Peyer's patch (tissue), 4 donors: ENCODE measurements around the gene C2orf68. TPM values are rescaled to one million over a fixed set of nuclear protein-coding genes. Genes with fewer than 3 reads are reported as not detected.
"Not testable (repeated sequence)": the region's sequence is repeated elsewhere in the genome, so short reads cannot be mapped to it uniquely, and the experiment has no call there.

Experiments
- DNase-seq, 3 donors: peaks; one replicate each; pipeline ENCODE4 v3.0.0-alpha.2; 2017 to 2019
- H3K27ac ChIP-seq, 4 donors: fragments of 200-600 bp; sonication (generic); one replicate each; pipeline ENCODE4 v1.5.1; 2016 to 2019
- H3K27me3 ChIP-seq, 2 donors: fragments of 200-600 bp; sonication (generic); one replicate each; pipeline ENCODE4 v1.5.1; 2019
- H3K36me3 ChIP-seq, 3 donors: fragments of 200-600 bp; sonication (generic); one replicate each; pipeline ENCODE4 v1.5.1; 2016 to 2019
- H3K4me1 ChIP-seq, 4 donors: fragments of 200-600 bp; sonication (generic); one replicate each; pipeline ENCODE4 v1.5.1; 2016 to 2019
- H3K4me3 ChIP-seq, 4 donors: fragments of 200-600 bp; sonication (generic); 1 replicate in 3 of 4; 2 replicates in 1 of 4; pipeline ENCODE4 v1.5.1; 2016 to 2019; ENCODE audit warnings: mild to moderate bottlenecking in 1 of 4
- H3K9me3 ChIP-seq, 4 donors: fragments of 200-600 bp; sonication (generic); one replicate each; pipeline ENCODE4 v1.5.1; 2016 to 2019; ENCODE audit warnings: mild to moderate bottlenecking in 1 of 4
- CTCF ChIP-seq, 6 experiments: fragments of 450-650 bp in 4 of 6; fragments of 200-600 bp in 2 of 6; sonication (generic) in 1 of 6; IDR thresholded peaks; one replicate each; pipeline ENCODE4 v1.5.1; 2017 to 2019; ENCODE audit warnings: antibody characterized with exemption in 6 of 6, mild to moderate bottlenecking in 3 of 6, moderate library complexity in 1 of 6
- POLR2A ChIP-seq, 2 donors: fragments of 450-650 bp; IDR thresholded peaks; one replicate each; pipeline ENCODE4 v1.5.1; 2017; ENCODE audit warnings: antibody characterized with exemption in 2 of 2, mild to moderate bottlenecking in 2 of 2, moderate library complexity in 2 of 2
- total RNA-seq, 4 donors: library from RNA; depleted of rRNA; stranded (reverse); fragments of >200 nt; gene quantifications; one replicate each; pipeline ENCODE4 v1.1.0, GENCODE V29; 2016

The C2orf68 gene
- total RNA-seq, 4 donors from 2014 or later, result 20.5 to 34.0 (median 25.9) TPM

DNA sequence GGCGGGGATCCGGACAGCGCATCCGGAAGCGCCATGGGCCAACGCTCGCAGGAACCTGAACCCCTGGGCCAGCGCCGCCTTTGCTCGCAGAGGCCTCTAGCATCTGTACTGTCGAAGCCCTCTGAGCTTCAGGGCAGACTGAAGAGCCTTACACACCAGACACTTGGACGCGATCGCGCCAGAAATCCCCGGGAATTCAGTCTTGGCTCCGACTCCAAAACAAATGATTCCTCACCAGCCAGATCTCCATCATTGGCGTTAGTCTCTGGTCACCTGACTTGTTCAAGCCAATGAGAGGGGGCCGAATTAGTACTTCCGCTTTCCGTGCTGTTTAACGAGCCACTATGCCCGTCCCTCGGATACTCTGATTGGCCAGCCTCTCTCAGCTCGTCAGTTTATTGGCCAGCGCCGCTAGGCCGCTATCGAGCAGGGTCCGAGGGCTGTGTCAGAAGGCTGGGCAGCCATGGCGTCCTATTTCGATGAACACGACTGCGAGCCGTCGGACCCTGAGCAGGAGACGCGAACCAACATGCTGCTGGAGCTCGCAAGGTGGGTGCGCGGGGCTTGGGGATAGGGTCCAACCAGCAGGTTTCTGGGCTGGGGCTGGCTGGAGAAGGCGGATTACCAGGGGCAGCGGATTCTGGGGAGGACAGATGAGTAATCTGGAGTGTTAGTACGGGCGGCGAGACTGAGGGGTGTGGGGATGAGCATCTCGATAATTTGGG is 16.4 kb downstream of the C2orf68 start, which contains the start of gene RNF181:
Gene RNF181, plus strand, starts transcription at position 445 of the 725 bp plus-strand sequence. Its CDS starts 19 bp downstream, at position 464.
- DNase-seq, result peak; percentile 93 to 98 (median 95)
- TF ChIP-seq CTCF (IDR thresholded peaks at IDR 0.05) (no peak), POLR2A (IDR thresholded peaks at IDR 0.05) (peak; percentile 79 to 82)
- Histone ChIP-seq H3K4me3 (peak within 1 kb of the TSS; percentile 75 to 97 (median 86)), H3K27me3 (no peaks in the 10 kb centered on the region), H3K36me3 (peaks cover 0 to 22% (median 0%) of the 10 kb centered on the region in 3 donors), H3K27ac (peak within 1 kb of the TSS; percentile 84 to 94 (median 88)), H3K4me1 (peaks cover 9 to 38% (median 11%) of the 10 kb centered on the region in 4 donors), H3K9me3 (no peaks in the 10 kb centered on the region)

DNA sequence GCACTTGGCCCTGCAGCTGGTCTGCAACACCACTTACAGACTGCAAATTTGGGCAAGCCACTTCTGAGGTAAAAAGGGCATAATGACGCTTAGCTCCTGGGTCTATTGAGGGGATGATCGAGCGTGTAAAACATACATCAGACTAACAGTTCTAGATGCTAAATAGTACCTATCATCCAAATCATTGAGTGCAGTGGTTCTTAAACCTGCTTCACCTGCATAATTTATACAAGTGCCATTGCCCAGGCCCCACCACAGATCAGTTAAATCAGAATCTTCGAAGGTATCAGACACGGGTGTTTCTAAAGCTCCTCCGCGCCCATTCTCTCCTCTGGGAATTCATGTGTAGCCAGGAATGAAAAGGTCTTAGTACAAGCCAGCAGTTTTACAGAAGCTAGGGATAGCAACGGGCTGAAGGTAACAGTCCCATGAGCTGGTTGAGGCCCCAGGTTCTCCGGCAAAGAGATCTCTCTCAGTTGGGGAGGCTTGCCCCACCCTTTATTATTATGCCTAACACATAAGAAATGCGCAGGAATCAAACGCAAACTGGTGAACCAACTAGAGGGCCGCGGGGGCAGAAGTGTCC is 17.1 kb downstream of the C2orf68 start:
- peak overlapping the region; percentile 75 to 97 (median 86) for H3K4me3 ChIP-seq
- TF ChIP-seq CTCF (IDR thresholded peaks at IDR 0.05) (no peak), POLR2A (IDR thresholded peaks at IDR 0.05) (no peak)
- no peaks in the 10 kb centered on the region for H3K9me3 ChIP-seq
- peak overlapping the region; percentile 84 to 94 (median 88) for H3K27ac ChIP-seq
- H3K36me3 ChIP-seq, result peaks cover 0 to 22% (median 0%) of the 10 kb centered on the region in 3 donors
- DNase-seq, result no peak
- no peaks in the 10 kb centered on the region for H3K27me3 ChIP-seq
- H3K4me1 ChIP-seq, result peaks cover 9 to 43% (median 11%) of the 10 kb centered on the region in 4 donors

DNA sequence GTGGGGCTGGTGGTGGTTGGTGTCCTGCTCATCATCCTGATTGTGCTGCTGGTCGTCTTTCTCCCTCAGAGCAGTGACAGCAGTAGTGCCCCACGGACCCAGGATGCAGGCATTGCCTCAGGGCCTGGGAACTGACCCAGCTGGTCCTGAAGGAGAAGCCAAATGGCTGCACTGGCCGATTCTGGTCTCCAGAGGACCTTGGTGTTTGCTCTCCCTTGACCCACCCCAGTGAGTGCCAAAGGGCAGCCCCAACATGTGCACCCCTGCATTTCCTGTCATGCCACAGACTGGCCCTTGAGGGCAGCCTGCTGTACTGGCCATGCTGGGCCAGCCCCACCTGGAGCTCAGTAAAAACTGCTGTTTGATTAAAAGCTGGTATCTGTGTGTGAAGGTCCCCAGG is 18.8 kb downstream of the C2orf68 start:
- no peaks in the 10 kb centered on the region for H3K27me3 ChIP-seq
- no peak for DNase-seq
- peaks cover 0 to 8% (median 0%) of the 10 kb centered on the region in 3 donors for H3K36me3 ChIP-seq
- TF ChIP-seq CTCF (IDR thresholded peaks at IDR 0.05) (no peak), POLR2A (IDR thresholded peaks at IDR 0.05) (no peak)
- H3K4me3 ChIP-seq, result no peak overlapping the region
- peaks cover 9 to 53% (median 11%) of the 10 kb centered on the region in 4 donors for H3K4me1 ChIP-seq
- no peak overlapping the region for H3K27ac ChIP-seq
- no peaks in the 10 kb centered on the region for H3K9me3 ChIP-seq

DNA sequence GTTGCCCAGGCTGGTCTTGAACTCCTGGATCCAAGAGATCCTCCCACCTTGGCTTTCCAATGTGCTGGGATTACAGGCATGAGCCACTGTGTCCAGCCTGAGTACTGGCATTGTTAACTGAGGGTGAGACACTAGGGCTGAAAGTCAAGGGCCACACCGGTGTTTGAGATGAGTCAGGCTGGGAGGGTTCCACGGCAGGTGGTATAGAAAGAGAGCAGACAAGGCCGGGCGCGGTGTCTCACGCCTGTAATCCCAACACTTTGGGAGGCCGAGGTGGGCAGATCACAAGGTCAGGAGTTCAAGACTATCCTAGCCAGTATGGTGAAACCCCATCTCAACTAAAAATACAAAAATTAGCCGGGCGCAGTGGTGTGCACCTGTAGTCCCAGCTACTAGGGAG is 19.6 kb downstream of the C2orf68 start:
- not testable (repeated sequence) for H3K9me3 ChIP-seq, H3K27ac ChIP-seq, H3K27me3 ChIP-seq, H3K36me3 ChIP-seq, H3K4me3 ChIP-seq
- peaks cover 9 to 50% (median 11%) of the 10 kb centered on the region in 4 donors for H3K4me1 ChIP-seq
- peak in 1 of 3 donors; percentile 61 for DNase-seq

DNA sequence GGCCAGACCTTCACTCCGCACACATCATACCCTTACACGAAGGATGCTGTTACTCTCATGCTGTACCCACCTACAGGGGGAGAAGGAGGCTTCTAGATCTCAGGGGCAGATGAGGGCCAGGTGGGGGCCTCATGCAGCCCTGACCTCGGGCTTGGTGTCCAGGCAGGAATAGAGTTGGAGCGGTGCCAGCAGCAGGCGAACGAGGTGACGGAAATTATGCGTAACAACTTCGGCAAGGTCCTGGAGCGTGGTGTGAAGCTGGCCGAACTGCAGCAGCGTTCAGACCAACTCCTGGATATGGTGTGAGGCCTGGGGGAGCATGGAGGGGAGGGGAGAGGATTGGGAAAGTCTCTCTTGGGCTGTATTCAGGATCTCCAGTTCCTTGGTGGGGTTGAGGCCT is 20.3 kb downstream of the C2orf68 start:
- no peaks in the 10 kb centered on the region for H3K36me3 ChIP-seq
- H3K27me3 ChIP-seq, result no peaks in the 10 kb centered on the region
- H3K4me1 ChIP-seq, result peaks cover 5 to 46% (median 9%) of the 10 kb centered on the region in 4 donors
- no peak for TF ChIP-seq POLR2A (IDR thresholded peaks at IDR 0.05)
- no peak for TF ChIP-seq CTCF (IDR thresholded peaks at IDR 0.05)
- H3K9me3 ChIP-seq, result no peaks in the 10 kb centered on the region
- no peak overlapping the region for H3K4me3 ChIP-seq
- peak overlapping the region in 2 of 4 donors; percentile 26 to 57 for H3K27ac ChIP-seq
- DNase-seq, result no peak

- no peak for TF ChIP-seq CTCF (IDR thresholded peaks at IDR 0.05)
- no peak for DNase-seq
- Histone ChIP-seq H3K4me3 (no peak overlapping the region), H3K4me1 (peaks cover 3 to 47% (median 6%) of the 10 kb centered on the region in 4 donors), H3K9me3 (no peaks in the 10 kb centered on the region), H3K27ac (peak overlapping the region; percentile 26 to 57 (median 40)), H3K36me3 (no peaks in the 10 kb centered on the region), H3K27me3 (no peaks in the 10 kb centered on the region)
Observed at GRCh38 chr2:85590950-85591349, 20.9 kb downstream of the C2orf68 start.
